ENCODE measurements around the gene POLR2A. TPM values are rescaled to one million over a fixed set of nuclear protein-coding genes. Genes with fewer than 3 reads are reported as not detected.

The POLR2A gene
- total RNA-seq = 100 to 1,000 TPM in 1 of 2 donors, 10 to 100 TPM in 1; 79.7 to 217 TPM

- no peaks in the 10 kb centered on the region for H3K27me3 ChIP-seq (replicated peaks; ENCODE audit: insufficient read depth)
- under 1% methylated on average over 63 of the region's 64 CpGs for WGBS
- H3K4me3 ChIP-seq = peak within 1 kb of the TSS; percentile 63 to 72
- H3K9me3 ChIP-seq = no peaks in the 10 kb centered on the region
- intact Hi-C loops (cut with DNase I) = loop anchor here (10.0 kb wide), 2 partner anchors 129 to 201 kb away; partner anchors contain the start of genes KCTD11, TMEM95, TP53 and WRAP53
- peaks cover 2% of the 10 kb centered on the region for H3K4me1 ChIP-seq (replicated peaks)
- TF ChIP-seq POLR2A (IDR thresholded peaks at IDR 0.05) (peak; percentile 99), POLR2AphosphoS5 (IDR thresholded peaks at IDR 0.05) (peak; percentile 97), CTCF (IDR thresholded peaks at IDR 0.05) (peak in 2 of 4 experiments; percentile 28 to 42)
- DNase-seq (ENCODE audit: low spot score) = peak; percentile 97
- H3K27ac ChIP-seq = peak within 1 kb of the TSS; percentile 100
- no peaks in the 10 kb centered on the region for H3K36me3 ChIP-seq
Measured at GRCh38 chr17:7484067-7484918, at the start of gene POLR2A. POLR2A (plus strand) TSS chr17:7484366.

GRCh38 chr17:7435676-7436555, 48.2 kb upstream of the POLR2A start:
- peak; percentile 25 for DNase-seq (ENCODE audit: low spot score)
- Histone ChIP-seq H3K4me1 (replicated peaks) (peaks cover 15% of the 10 kb centered on the region), H3K36me3 (no peaks in the 10 kb centered on the region), H3K27me3 (replicated peaks; ENCODE audit: insufficient read depth) (no peaks in the 10 kb centered on the region), H3K9me3 (no peaks in the 10 kb centered on the region), H3K4me3 (peak overlapping the region; percentile 26 to 40), H3K27ac (peak overlapping the region; percentile 81 to 82)
- TF ChIP-seq POLR2A (IDR thresholded peaks at IDR 0.05) (peak; percentile 13), CTCF (IDR thresholded peaks at IDR 0.05) (peak in 1 of 4 experiments; percentile 41), POLR2AphosphoS5 (IDR thresholded peaks at IDR 0.05) (no peak)
- intact Hi-C loops (cut with DNase I) = loop anchor here (1.0 to 5.0 kb wide), 3 partner anchors 41 to 126 kb away; partner anchors contain the start of genes SENP3 and ZBTB4
- 7% methylated on average over 49 of the region's 49 CpGs for WGBS

DNA sequence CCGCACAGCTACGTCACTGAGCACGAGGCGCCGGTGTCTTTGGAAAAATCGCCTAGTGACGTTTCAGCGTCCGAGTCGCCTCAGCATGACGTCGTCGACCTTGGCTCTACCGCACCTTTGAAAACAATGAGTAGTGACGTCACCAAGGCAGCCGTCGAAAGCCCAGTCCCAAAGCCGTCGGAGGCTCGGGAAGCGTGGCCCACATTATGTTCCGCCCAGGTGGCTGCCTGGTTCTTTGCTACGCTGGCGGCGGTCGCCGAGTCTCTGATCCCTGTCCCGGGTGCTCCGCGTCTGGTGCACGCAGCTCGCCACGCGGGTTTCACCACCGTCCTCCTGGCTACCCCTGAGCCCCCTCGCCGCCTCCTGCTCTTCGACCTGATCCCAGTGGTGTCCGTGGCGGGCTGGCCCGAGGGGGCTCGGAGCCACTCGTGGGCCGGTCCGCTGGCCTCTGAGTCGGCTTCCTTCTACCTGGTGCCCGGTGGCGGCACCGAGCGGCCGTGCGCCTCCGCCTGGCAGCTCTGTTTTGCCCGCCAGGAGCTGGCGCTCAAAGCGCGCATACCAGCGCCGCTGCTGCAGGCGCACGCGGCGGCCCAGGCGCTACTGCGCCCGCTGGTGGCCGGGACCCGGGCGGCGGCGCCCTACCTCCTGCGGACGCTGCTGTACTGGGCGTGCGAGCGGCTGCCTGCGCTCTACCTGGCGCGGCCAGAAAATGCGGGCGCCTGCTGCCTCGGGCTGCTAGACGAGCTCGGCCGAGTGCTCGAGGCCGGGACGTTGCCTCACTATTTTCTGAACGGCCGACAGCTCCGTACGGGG, 47.4 kb upstream of the POLR2A start:
- 10% methylated on average over 89 of the region's 92 CpGs for WGBS
- TF ChIP-seq POLR2A (IDR thresholded peaks at IDR 0.05) (peak; percentile 40), POLR2AphosphoS5 (IDR thresholded peaks at IDR 0.05) (peak; percentile 48), CTCF (IDR thresholded peaks at IDR 0.05) (peak; percentile 88 to 98 (median 94))
- peaks cover 15% of the 10 kb centered on the region for H3K4me1 ChIP-seq (replicated peaks)
- DNase-seq (ENCODE audit: low spot score) = peak; percentile 79
- H3K27me3 ChIP-seq (replicated peaks; ENCODE audit: insufficient read depth) = no peaks in the 10 kb centered on the region
- H3K4me3 ChIP-seq = peak overlapping the region; percentile 26 to 40
- intact Hi-C loops (cut with DNase I) = loop anchor here (1.0 to 5.0 kb wide), 3 partner anchors 41 to 126 kb away; partner anchors contain the start of genes SENP3 and ZBTB4
- no peaks in the 10 kb centered on the region for H3K9me3 ChIP-seq
- no peaks in the 10 kb centered on the region for H3K36me3 ChIP-seq
- H3K27ac ChIP-seq = peak overlapping the region; percentile 81 to 82

- Histone ChIP-seq H3K27me3 (replicated peaks; ENCODE audit: insufficient read depth) (no peaks in the 10 kb centered on the region), H3K4me3 (peak overlapping the region; percentile 26 to 40), H3K36me3 (no peaks in the 10 kb centered on the region), H3K9me3 (no peaks in the 10 kb centered on the region), H3K4me1 (replicated peaks) (peaks cover 15% of the 10 kb centered on the region), H3K27ac (peak overlapping the region; percentile 81 to 82)
- intact Hi-C loops (cut with DNase I) = loop anchor here (5.0 kb wide), 2 partner anchors 40 to 125 kb away; partner anchors contain the start of genes SENP3 and ZBTB4
- TF ChIP-seq CTCF (IDR thresholded peaks at IDR 0.05) (no peak), POLR2AphosphoS5 (IDR thresholded peaks at IDR 0.05) (no peak), POLR2A (IDR thresholded peaks at IDR 0.05) (no peak)
- 25% methylated on average over 22 of the region's 31 CpGs for WGBS
- no peak for DNase-seq (ENCODE audit: low spot score)
Measured at GRCh38 chr17:7437369-7437863, 46.8 kb upstream of the POLR2A start.
